GM12874 (cell line): ENCODE data around the gene TTLL12.
A peak's percentile ranks its signal among the peaks of the same experiment; 100 is the strongest.

ENCODE experiments used
- CTCF ChIP-seq: IDR thresholded peaks from 2 replicates; pipeline ENCODE4 v1.5.1; 2011; ENCODE audit warnings: low read depth, mild to moderate bottlenecking, control low read depth, low read length, moderate library complexity; ENCODE audit not compliant: insufficient read depth

The TTLL12 gene

DNA sequence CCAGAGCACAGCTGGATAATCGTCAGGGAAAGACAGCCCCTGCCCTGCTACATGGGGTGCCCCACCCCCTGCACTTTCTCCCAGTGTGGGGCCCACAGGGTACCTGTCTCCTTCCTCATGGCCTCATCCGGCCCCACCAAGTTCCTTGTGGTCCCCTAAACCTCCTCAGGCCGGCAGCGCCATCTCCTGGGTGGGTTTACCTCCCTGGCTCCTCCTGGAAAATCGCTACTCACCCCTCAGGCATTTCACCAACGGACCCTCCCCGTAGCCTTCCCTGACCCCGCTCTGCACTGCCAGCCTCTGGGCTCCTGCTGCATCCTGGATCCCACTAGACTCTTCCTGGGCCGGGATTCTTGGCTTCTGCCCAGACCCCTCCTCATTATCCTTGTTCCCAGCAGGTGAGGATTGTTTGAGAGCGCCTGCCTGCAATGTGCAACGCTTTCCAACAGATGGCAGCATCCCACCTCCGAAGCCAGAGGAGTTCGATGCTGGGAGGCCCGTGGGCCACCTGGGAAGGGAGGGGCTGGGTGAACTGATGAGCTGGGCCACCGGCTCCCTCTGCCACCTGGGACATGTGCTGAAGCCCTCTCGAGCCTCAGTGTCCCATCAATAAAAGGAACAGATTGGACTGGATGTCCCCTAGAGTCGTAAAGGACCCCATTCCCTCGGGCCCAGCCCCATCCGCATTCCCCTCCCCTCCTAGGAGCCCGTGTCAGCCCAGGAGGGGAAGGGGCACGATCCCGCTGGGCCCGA, 44.2 kb upstream of the TTLL12 start:
- TF ChIP-seq CTCF: peak; percentile 93

DNA sequence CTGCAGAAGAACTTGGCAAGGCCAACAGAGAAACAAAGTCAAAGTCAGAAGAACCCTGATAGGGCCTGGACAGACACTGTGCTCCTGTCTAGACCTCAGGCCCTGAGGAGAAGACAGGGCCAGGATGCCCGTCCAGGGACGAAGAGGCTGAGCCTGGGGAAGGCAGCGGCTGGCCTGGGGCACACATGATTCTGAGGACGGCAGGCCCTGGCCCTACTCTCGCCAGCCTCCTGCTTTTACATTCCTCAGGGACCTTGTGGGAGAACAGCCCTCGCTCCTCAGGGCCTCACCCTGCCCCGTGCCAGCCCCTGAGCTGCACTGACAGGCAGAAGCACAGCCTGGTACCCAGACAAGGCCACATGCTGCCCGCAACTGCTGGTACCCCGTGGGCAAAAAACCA, 43.6 kb upstream of the TTLL12 start:
- no peak for TF ChIP-seq CTCF

GRCh38 chr22:43228863-43229262, 41.9 kb upstream of the TTLL12 start:
- TF ChIP-seq CTCF: no peak

GRCh38 chr22:43228330-43228729, 41.4 kb upstream of the TTLL12 start:
- peak; percentile 34; the same call in 1 of the 2 replicates for TF ChIP-seq CTCF

GRCh38 chr22:43227239-43227630, 40.3 kb upstream of the TTLL12 start:
- no peak for TF ChIP-seq CTCF

DNA sequence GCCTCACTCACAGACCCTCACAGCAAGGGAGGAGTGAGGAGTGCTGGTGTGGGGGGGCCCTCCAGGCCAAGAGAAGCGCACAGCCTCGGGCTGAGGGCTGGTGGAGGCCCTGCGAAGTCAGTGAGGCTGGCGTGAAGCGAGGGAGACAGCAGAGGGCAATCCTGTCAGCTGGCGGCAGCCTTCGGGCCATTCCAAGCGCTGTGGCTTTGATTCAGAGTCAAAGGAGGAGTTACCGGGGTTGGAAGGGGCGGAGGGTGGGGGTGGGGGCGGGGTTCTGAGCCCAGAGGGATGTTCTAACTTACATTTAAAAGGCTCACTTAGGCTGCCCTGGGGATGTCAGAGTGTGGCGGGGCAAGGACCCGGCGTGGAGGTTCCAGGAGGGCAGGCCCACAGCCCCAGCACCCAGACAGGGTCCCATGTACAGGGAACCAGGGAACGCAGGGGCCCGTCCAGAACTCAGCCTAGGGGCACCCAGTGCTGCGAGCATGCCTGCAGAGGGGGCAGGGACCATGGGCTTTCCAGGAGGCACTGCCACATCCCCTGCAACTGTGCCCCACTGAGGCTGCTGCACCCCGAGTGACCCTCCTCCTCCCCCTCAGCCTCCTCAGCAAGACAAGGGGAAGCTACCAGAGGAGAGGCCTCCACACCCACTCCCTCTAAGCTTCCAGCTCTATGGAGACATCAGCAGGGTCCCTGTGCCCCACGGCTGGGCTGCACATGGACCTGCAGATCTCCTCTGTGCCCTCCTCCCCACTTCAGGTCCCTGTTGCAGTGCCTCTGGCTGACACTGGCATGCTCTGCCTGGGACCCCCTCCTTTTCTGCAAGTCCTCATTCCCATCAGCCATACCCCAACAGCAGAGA, 39.7 kb upstream of the TTLL12 start:
- TF ChIP-seq CTCF: no peak

- no peak for TF ChIP-seq CTCF
Observed at GRCh38 chr22:43225609-43226008, 38.7 kb upstream of the TTLL12 start.
